Astrocyte of the spinal cord (primary cell): ENCODE data around the gene SERPING1.
A peak's percentile ranks its signal among the peaks of the same experiment; 100 is the strongest.

ENCODE experiments used
- DNase-seq: peaks from one replicate; pipeline ENCODE4 v3.0.0; 2011; ENCODE audit warnings: low read depth, low spot score
- H3K4me3 ChIP-seq: 2 replicates; pipeline ENCODE4 v1.5.1; 2011; ENCODE audit warnings: low read depth, mild to moderate bottlenecking, low read length, moderate library complexity
- in situ Hi-C: cut with HindIII; loops from 2 replicates; pipeline ENCODE4 v1.10.0; 2017; ENCODE audit warnings: low sequenced_read_pairs
- TF ChIP-seq, protein P1 (sequence below): IDR thresholded peaks from 2 replicates; pipeline ENCODE4 v1.5.1; 2012; ENCODE audit warnings: low read depth, mild to moderate bottlenecking, low read length, inconsistent platforms

Gene SERPING1

DNA sequence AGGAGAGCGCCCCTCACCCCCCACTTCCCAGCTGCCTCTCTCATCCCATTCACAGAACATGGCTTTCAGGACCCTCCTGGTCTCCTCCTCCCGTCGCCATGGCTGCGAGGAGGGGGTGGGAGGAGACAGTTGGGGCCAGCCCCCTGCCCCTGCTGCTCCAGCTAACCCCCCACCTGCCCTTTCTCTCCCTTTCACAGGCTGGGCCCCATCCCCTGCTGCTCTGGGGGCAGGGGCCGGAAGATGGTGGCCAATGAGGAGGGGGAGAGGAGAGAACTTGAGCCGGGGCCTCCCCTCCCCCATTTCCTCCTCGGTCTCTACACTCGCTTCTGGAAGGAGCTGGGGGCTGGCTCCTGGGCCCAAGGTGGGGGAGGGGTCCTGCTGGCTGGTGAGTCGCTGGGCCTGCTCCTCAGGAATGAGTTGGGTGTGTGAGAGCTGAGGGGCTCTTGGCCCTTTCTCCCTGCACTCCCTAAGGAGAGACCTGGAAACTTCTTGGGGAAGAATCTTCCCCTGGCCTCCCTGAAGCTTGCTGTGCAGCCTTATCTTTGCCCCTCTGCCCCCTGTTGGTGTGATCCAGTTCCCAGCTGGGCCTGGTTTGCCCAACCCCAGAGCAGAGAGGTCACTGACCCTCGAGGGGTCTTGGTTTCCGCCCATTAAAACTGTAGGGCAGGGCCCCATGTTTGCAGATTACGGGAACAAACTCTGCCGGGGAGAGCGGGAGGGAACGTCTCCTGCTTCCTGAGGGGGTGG is 42.0 kb downstream of the SERPING1 start:
- peak overlapping the region; percentile 87 for H3K4me3 ChIP-seq
- peak; percentile 84 for DNase-seq
- in situ Hi-C loops: no loop called here
- TF ChIP-seq, protein P1, sequence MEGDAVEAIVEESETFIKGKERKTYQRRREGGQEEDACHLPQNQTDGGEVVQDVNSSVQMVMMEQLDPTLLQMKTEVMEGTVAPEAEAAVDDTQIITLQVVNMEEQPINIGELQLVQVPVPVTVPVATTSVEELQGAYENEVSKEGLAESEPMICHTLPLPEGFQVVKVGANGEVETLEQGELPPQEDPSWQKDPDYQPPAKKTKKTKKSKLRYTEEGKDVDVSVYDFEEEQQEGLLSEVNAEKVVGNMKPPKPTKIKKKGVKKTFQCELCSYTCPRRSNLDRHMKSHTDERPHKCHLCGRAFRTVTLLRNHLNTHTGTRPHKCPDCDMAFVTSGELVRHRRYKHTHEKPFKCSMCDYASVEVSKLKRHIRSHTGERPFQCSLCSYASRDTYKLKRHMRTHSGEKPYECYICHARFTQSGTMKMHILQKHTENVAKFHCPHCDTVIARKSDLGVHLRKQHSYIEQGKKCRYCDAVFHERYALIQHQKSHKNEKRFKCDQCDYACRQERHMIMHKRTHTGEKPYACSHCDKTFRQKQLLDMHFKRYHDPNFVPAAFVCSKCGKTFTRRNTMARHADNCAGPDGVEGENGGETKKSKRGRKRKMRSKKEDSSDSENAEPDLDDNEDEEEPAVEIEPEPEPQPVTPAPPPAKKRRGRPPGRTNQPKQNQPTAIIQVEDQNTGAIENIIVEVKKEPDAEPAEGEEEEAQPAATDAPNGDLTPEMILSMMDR: no peak

DNA sequence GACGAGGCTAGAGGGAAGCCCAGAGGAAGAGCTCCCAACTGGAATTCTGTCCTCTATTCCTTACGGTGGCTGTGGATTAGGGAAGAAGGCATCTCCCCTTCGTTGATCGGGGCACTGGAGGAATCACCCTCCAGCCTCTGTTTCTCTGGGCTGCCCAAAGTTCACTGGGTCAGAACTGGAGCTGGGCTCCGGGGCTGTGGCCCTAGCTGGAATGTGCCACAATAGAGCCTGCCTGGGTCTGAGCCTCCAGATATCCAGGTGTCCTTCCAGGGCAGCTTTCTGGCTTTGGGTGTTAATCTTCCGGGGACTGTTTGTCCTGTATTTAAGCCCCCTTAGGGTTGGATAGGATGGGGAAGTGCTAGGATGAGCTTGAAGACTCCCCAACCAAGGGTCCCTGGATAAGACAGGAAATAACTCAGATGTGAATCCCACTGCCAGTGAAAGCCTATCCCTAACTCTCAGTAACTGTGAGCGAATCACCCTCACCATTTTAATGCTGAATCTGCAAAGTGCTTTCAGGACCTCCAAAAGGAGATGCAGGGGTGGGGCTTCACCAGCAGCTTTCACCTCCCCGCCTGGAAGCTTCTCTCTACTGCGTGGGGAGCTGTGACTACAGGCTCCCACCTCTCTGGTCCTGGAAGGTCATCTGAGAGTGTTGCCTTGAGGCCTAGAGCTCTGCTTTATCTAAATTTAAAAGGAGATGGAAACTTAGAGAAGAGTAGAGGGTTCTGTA is 42.7 kb downstream of the SERPING1 start:
- in situ Hi-C loops: no loop called here
- H3K4me3 ChIP-seq: peak overlapping the region; percentile 87
- TF ChIP-seq, protein P1: no peak
- DNase-seq: no peak

DNA sequence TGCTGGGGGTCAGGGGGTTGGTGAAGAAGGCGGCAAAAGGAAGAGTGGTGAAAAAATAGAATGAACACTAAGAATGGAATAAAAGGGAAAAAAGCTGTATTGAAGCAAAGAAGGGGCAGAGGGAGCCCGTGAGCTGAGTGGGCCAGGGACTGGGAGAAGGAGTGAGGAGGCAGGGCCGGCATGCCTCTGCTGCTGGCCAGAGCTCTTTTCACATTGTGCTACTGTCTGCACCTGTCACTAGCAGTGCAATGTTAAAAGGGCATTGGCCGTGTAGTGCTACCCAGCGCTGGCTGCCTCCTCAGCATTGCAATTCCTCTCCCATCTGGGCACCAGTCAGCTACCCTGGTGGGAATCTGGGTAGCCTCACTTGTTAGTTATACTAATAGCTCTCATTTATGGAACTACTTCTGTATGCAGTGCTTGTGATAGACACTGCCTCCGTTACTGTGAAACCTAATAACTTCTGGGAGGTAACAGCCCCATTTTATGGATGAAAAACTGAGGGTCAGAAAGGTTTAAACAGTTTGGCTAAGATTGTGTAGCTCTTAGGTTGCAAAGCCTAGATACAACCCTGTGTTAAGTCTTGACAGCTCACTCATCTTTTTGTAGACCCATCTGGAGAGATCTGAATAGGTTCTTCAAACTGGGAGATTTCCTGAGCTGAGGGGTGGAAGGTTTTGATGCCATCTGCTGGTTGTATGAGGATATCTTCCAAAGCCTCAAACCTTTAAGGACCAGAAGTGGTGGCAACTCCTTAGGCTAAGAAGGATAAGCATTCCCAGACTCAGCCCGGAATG is 43.7 kb downstream of the SERPING1 start:
- DNase-seq: peak; percentile 62
- H3K4me3 ChIP-seq: no peak overlapping the region
- TF ChIP-seq, protein P1: peak; percentile 65
- in situ Hi-C loops: no loop called here

DNA sequence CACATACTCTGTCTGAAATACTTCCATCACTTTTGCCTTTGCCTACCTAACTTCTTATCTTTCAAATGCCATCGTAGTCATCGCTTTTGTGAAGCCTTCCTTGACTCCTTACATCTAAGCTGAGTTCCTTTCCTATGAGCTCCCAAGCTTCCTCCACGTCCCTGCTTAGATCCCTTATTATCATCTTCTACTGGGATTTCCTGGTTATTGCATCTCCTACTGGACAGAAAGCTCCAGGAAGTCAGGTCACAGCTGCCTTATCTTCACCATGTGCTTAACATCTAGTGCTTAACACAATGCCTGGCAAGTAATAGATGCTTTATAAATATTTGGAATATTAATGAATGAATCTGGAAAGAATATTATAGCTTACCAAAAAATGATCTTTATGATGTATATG is 46.3 kb downstream of the SERPING1 start:
- DNase-seq: no peak
- TF ChIP-seq, protein P1: peak; percentile 4
- in situ Hi-C loops: no loop called here
- no peak overlapping the region for H3K4me3 ChIP-seq

DNA sequence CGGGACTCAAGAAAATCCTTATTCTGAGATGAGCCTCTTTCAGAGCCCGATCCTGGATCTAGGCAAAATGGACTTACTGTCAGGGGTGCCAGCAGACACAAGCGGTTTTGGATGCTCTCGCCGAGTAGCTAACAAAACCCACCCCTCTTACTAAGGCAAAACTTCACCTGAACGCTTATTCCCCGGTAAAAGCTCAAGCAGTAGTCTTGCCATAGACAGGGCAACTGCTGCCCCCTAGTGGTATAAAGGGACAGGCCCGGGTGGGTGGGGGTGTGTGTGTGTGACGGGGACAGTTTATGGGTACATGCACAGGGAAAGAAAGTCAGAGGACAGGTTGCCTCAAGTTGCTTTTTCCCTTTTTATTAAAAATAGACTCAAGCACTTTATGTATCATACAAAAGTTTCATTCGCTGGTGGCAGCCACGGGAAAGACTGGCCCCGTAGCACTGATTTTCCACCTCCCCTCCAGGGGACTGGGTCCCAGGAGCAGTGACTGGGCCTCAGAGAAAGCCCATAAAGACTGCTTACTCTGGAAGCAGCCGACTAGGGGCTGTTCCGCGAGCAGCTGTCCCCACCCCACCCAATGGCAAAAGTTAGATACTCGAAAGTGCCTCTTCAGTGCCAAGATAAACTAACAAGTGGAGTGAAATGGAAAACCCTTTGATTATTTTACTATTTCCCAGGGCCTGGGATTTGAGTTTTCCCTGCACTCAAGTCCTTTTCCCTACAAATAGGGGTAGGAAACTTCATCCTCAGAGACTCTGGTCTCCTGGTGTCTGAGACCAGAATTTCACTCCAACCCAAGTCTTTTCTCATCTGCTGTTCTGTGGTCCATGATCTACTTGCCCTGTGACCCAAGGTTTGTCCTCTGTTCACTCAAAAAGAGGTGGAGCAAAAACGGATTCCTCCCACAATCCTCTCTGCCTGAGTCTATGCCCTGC is 47.5 kb downstream of the SERPING1 start:
- TF ChIP-seq, protein P1: peak; percentile 91
- in situ Hi-C loops: no loop called here
- no peak overlapping the region for H3K4me3 ChIP-seq
- peak; percentile 74 for DNase-seq
